GM20000 (cell line): Measurements from ENCODE around the gene ADD2.
A peak's percentile ranks its signal among the peaks of the same experiment; 100 is the strongest.

ENCODE experiments used
- DNase-seq: peaks from one replicate; pipeline ENCODE4 v3.0.0; 2012; ENCODE audit warnings: low spot score
- CTCF ChIP-seq: IDR thresholded peaks from 2 replicates; pipeline ENCODE4 v1.5.1; 2012; ENCODE audit warnings: mild to moderate bottlenecking, control low read depth; ENCODE audit errors: extremely low read depth, missing control alignments

ADD2 gene

DNA sequence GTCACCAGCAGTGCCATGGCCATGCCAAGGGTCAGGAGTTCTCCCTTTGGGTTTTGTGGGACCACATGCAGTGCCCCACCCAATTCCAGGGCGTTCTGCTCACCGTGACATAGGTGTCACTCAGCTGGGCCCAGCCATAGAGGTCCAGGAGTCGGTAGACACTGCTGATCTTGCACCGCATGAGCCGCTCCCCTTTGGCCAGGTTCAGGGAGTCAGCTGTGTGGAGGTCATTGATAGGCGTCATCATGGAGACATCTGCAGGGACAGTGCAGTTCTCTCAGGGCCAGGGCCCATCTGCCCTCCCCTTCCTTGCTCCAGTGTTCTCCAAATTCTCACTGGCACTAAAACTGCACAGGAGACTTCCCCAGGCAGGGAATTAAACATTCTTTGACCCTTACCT lies 71.9 kb downstream of the ADD2 start:
- DNase-seq: no peak
- TF ChIP-seq CTCF: no peak

- DNase-seq: no peak
- no peak for TF ChIP-seq CTCF
Measured at GRCh38 chr2:70692256-70692655, 75.7 kb downstream of the ADD2 start.

GRCh38 chr2:70691497-70692140 lies 76.4 kb downstream of the ADD2 start:
- no peak for TF ChIP-seq CTCF
- DNase-seq: no peak

DNA sequence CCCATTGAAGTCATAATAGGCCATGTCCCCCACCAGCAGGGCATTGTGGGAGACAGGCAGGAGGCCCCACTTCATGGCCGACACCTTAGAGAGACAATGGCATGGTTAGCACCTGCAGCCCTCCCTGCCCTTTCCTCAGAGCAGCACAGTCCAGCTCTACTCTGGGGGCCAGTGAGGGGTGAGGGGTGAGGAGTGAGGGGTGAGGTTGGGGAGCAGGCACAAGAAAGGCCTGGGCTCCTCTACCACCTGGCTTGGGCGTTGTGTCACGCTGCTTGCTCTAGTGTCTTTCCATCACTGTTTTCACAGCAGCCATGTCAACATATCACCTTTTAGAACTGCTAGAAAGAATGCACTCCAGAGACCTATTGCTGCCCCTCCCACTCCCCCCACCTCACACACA lies 77.2 kb downstream of the ADD2 start:
- no peak for TF ChIP-seq CTCF
- no peak for DNase-seq

DNA sequence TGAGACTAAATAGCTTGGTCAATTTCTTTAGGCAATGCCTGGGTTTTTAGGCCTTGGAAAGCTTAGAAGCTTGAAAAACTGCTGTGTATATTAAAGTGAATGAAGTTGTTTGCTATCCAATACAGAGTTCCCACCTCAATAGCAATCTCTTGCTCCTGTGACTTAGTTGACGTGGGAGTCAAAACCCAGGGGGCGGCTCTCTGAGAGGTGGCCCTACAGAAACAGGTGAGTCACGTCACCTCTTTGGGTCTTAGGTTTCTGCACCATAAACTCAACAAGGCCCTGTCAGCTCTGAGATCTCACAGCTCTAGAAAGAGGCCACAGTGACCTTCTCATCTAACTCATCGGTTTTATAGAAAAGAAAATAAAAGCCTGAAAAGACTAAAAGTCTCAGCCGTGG lies 79.6 kb downstream of the ADD2 start:
- no peak for DNase-seq
- TF ChIP-seq CTCF: no peak

- no peak for DNase-seq
- no peak for TF ChIP-seq CTCF
Measured at GRCh38 chr2:70687461-70687795, 80.6 kb downstream of the ADD2 start.

GRCh38 chr2:70686577-70687460 lies 81.2 kb downstream of the ADD2 start:
- peak; percentile 69 for DNase-seq
- peak; percentile 35 for TF ChIP-seq CTCF
